Sigmoid colon (tissue), 4 donors: ENCODE data around the gene HCN2.

ENCODE experiments used
- EP300 ChIP-seq, 4 donors: sonication (generic); formaldehyde crosslinking; IDR thresholded peaks; one replicate each; pipeline ENCODE4 v1.6.1; 2017; ENCODE audit warnings: antibody characterized with exemption in 4 of 4
- POLR2A ChIP-seq, 2 donors: fragments of 450-650 bp; IDR thresholded peaks; one replicate each; pipeline ENCODE4 v1.6.1; 2016; ENCODE audit warnings: antibody characterized with exemption in 2 of 2, mild to moderate bottlenecking in 2 of 2, moderate library complexity in 2 of 2
- POLR2AphosphoS5 ChIP-seq, 4 donors: sonication (generic); formaldehyde crosslinking; IDR thresholded peaks; one replicate each; pipeline ENCODE4 v1.6.1; 2017; ENCODE audit warnings: antibody characterized with exemption in 4 of 4
- TF ChIP-seq, protein P1 (sequence below), 4 experiments: fragments of 450-650 bp in 3 of 4; fragments of 200-600 bp in 1 of 4; IDR thresholded peaks; one replicate each; pipeline ENCODE4 v1.5.1; 2016 to 2019; ENCODE audit warnings: antibody characterized with exemption in 4 of 4, mild to moderate bottlenecking in 3 of 4, moderate library complexity in 2 of 4

DNA sequence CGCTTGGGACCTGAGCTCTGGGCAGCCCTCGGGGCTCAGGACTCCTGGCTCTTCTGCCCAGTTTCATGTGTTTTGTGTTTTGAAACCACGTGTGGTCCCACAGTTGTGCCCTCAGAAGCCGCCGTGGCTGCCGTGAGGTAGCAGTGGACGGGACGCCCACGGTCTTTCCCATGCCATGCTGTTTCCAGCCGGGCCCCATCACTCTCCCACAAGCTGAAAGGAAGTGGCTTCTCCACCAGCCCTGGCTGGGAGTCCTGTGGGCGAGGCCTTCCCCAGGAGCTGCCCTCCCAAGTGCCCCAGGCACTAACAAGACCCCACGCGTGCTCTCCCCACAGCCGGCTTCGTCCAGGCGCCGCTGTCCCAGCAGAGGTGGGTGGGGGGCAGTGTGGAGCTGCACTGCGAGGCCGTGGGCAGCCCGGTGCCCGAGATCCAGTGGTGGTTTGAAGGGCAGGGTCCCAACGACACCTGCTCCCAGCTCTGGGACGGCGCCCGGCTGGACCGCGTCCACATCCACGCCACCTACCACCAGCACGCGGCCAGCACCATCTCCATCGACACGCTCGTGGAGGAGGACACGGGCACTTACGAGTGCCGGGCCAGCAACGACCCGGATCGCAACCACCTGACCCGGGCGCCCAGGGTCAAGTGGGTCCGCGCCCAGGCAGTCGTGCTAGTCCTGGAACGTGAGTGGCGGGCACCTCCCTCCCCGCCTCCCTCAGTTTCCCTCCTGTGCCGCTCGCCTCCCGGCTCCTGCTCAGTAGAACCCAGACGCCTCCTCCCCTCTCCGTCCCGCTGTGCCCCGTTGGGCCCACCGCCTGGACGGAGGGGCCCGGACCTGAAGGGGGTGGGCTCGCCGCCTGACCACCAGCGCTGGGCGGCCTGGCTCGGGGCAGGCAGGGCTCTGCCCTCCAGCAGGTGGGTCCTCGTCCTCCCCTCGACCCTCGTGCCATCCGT, 12.0 kb upstream of the HCN2 start:
- TF ChIP-seq POLR2A (IDR thresholded peaks at IDR 0.05) (no peak), EP300 (IDR thresholded peaks at IDR 0.05) (no peak), POLR2AphosphoS5 (IDR thresholded peaks at IDR 0.05) (no peak)
- TF ChIP-seq, protein P1, sequence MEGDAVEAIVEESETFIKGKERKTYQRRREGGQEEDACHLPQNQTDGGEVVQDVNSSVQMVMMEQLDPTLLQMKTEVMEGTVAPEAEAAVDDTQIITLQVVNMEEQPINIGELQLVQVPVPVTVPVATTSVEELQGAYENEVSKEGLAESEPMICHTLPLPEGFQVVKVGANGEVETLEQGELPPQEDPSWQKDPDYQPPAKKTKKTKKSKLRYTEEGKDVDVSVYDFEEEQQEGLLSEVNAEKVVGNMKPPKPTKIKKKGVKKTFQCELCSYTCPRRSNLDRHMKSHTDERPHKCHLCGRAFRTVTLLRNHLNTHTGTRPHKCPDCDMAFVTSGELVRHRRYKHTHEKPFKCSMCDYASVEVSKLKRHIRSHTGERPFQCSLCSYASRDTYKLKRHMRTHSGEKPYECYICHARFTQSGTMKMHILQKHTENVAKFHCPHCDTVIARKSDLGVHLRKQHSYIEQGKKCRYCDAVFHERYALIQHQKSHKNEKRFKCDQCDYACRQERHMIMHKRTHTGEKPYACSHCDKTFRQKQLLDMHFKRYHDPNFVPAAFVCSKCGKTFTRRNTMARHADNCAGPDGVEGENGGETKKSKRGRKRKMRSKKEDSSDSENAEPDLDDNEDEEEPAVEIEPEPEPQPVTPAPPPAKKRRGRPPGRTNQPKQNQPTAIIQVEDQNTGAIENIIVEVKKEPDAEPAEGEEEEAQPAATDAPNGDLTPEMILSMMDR (IDR thresholded peaks at IDR 0.05), result no peak
